Activated CD4-positive, alpha-beta T cell treated with anti-CD3 and anti-CD28 coated beads for 48 hours (primary cell): ENCODE measurements around the gene ATP10A.

Source experiments
- DNase-seq: peaks from one replicate; pipeline ENCODE4 v3.0.0-alpha.2; 2020

The ATP10A gene

GRCh38 chr15:25697586-25697985 is 165.5 kb downstream of the ATP10A start:
- DNase-seq = no peak

- DNase-seq = no peak
Observed at GRCh38 chr15:25695875-25696760, 167.0 kb downstream of the ATP10A start.

- no peak for DNase-seq
Observed at GRCh38 chr15:25694823-25695312, 168.3 kb downstream of the ATP10A start.

DNA sequence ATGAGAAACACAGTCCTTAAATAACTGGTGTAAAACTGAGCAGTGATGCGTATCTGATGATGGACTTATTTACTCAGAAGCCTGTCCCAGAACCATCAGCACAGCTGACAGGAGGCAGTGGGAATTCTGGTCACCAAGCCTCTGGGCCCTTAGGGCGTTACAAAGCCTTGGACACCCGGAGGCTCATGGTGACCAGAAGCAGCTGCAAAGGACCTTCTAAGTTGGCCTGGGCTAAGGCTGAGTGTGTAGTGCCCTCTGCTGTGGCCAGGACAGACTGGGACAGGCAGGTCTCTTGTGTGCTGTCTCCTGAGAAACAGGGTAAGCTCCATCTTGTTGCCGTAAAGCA is 168.9 kb downstream of the ATP10A start:
- no peak for DNase-seq

DNA sequence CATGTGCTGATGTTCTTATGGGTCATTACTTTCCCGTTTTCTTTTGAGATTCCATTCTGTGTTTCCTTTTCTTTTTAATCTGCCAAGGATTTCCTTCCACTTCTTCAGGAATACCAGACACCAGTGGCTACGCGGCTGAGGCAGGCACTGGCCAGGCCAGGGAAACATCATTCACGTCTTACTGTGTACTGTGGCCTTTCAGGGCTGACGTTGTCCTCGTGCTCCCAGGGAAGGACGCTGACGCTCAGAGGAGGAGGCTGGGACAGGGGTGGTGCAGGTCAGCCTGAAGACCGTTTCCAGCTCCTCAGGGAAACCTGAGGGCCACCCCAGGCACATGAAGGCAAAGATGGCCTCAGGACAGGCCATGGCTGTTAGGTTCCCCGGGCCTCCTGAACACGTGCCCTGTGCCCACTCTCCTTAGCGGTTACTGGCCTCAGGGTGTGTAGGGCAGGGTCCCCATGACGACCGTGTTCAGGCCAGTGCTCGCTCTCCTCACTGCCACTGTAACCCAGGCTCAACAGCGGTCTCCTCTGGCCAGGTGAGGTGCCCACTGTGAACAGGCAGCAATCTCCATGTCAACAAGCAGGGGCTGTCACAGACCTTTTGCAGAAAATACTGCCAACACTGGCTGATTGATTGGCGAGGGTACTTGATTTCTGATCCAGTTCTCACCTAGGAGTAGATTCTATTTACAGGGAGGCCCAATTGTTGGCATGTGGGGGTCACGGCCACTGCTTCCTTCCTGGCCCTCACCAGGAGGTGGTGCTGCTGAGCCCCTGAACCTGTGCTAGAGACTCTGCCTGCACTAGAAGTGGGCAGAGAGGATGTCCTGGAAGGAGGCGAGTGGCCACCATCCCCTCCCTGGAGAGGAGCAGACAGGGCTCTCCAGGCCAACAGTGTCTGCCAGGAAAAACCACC is 169.5 kb downstream of the ATP10A start:
- peak; percentile 51 for DNase-seq

GRCh38 chr15:25691544-25692430 is 171.3 kb downstream of the ATP10A start:
- no peak for DNase-seq

DNA sequence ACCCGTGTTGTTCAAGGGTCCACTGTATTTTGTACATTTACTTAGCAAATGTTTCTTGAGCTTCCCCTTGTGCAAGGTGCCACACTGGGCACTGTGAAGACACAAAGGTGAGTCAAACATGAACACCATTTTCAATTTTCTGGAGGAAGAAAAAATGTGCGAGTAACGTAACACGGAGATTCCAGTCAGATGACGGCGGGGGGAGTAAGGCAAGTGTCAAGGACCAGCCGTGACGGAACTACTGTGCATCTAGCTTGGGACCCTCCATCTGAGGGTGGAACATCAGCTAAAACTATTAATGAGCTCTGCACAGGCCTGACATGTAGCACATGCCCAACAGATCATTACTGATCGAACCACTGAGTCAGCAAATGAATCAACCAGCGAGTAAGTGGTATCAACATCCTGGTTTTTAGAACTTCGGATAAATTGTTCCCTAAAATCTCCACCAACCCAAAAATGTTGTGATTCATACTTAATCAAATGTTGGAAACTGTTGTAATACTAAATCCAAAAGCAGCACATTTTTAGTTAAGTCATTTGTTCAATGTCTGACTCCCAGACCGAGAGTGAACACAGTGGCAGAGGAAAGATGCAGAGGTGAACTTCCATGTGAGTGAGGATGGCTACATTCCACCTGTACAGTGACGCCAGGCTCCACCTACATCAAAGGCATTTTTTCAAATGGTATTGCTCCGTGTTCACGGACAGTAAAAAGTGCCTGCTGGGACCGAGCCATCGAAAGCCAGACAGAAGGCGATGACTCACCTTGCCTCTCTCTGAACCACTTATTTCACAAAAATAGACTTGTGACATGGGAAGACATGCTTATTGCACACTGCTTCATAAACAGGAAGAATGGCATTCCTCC is 172.2 kb downstream of the ATP10A start:
- no peak for DNase-seq

GRCh38 chr15:25689592-25689991 is 173.5 kb downstream of the ATP10A start:
- no peak for DNase-seq

- no peak for DNase-seq
Observed at GRCh38 chr15:25688166-25688565, 175.0 kb downstream of the ATP10A start.

DNA sequence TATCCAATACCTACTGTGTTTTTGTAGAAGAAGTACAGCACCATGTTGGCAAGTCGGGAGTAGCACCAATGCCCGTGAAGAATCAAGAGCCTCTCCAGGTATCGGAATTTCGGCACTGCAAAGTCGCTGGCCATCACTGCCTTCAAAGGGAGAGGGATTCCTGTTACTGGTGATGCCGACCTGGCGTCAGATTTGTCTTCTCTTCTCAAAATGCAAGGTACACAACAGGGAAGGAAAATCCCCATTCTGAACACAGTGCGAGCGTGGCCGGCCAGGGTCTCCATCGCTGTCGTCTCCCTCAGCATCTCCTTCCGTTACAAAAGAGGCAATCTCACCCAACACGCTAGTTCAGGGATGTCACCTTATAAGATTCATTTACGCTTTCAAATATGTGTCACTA is 175.4 kb downstream of the ATP10A start:
- DNase-seq = no peak

- DNase-seq = no peak
Observed at GRCh38 chr15:25687276-25687675, 175.9 kb downstream of the ATP10A start.

- DNase-seq = no peak
Observed at GRCh38 chr15:25686780-25687179, 176.3 kb downstream of the ATP10A start.

- DNase-seq = no peak
Observed at GRCh38 chr15:25684521-25685431, 178.4 kb downstream of the ATP10A start.

- peak; percentile 13 for DNase-seq
Observed at GRCh38 chr15:25683911-25684310, 179.2 kb downstream of the ATP10A start.

GRCh38 chr15:25683415-25683814 is 179.7 kb downstream of the ATP10A start:
- no peak for DNase-seq

GRCh38 chr15:25682340-25682739 is 180.8 kb downstream of the ATP10A start:
- DNase-seq = no peak

DNA sequence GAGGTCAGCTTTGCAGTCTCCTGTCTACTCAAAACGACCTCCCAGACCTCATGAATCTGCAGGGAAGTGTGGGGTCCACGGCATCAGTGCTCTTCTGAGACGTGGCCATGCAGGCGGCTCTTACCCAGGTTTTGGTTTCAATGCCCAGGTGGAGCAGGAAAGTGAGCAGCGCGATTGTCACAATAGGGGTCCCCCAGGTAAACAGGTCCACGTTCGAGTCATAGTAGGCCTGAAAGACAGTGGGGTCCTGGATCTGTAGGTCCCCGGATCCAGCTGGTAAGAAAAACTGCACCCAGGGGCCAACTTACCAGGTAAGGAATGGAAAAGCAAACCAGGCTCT is 182.5 kb downstream of the ATP10A start:
- DNase-seq = no peak

- no peak for DNase-seq
Observed at GRCh38 chr15:25679964-25680685, 183.0 kb downstream of the ATP10A start.

GRCh38 chr15:25679492-25679891 is 183.6 kb downstream of the ATP10A start:
- DNase-seq = no peak

GRCh38 chr15:25678500-25678855 is 184.6 kb downstream of the ATP10A start:
- no peak for DNase-seq
